Spleen (tissue), 7 donors: Measurements from ENCODE around the gene PIGU.

Source experiments
- CTCF ChIP-seq, 11 experiments: fragments of 200-600 bp in 7 of 11; fragments of 450-650 bp in 4 of 11; sonication (generic) in 4 of 11; IDR thresholded peaks in 8 of 11; conservative IDR thresholded peaks in 3 of 11; 1 replicate in 7 of 11; 2 replicates in 4 of 11; pipeline versions ENCODE4 v1.4.0 to v1.8.0; 2016 to 2021; ENCODE audit warnings: antibody characterized with exemption in 11 of 11, inconsistent platforms in 4 of 11, mild to moderate bottlenecking in 1 of 11
- POLR2A ChIP-seq, 3 donors: fragments of 450-650 bp; IDR thresholded peaks; one replicate each; pipeline ENCODE4 v1.5.1; 2017; ENCODE audit warnings: antibody characterized with exemption in 3 of 3, mild to moderate bottlenecking in 1 of 3
- donor health status: DM: no; HTN: no; CAD: no; lungs with moderate emphysema.
- donor health status: DM: no; HTN: no; CAD: no.
- donor health status: DM: no; HTN: no; CAD: no.

- TF ChIP-seq CTCF (IDR thresholded peaks at IDR 0.05 in 8 of 11, conservative IDR thresholded peaks at IDR 0.05 in 3 of 11) (no peak), POLR2A (IDR thresholded peaks at IDR 0.05) (no peak)
Measured at GRCh38 chr20:34689486-34689885, 12.6 kb upstream of the PIGU start.
